ENCODE data around the gene NUP188. TPM values are rescaled to one million over a fixed set of nuclear protein-coding genes. Genes with fewer than 3 reads are reported as not detected.

NUP188 gene
- total and polyA plus RNA-seq, 2 of the 13 experiments (the other 11 are each of a cell fraction or from before 2014, with no cell fraction given), result 28.0 to 38.5 TPM

DNA sequence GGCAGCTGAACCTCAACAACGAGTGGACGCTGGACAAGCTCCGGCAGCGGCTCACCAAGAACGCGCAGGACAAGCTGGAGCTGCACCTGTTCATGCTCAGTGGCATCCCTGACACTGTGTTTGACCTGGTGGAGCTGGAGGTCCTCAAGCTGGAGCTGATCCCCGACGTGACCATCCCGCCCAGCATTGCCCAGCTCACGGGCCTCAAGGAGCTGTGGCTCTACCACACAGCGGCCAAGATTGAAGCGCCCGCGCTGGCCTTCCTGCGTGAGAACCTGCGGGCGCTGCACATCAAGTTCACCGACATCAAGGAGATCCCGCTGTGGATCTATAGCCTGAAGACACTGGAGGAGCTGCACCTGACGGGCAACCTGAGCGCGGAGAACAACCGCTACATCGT, 39.1 kb upstream of the NUP188 start (continued):
- TF ChIP-seq ZFP91 (CRISPR knock-in tag; IDR thresholded peaks at IDR 0.05; ENCODE audit: borderline replicate concordance) (no peak), NR3C1 (CRISPR knock-in tag; IDR thresholded peaks at IDR 0.05) (no peak), SATB2 (CRISPR knock-in tag; IDR thresholded peaks at IDR 0.05) (no peak)

GRCh38 chr9:128909859-128910258, 37.6 kb upstream of the NUP188 start:
- ATAC-seq (no peak), DNase-seq (ENCODE audit: low spot score) (no peak), FAIRE-seq (no peak)
- H3K9ac ChIP-seq (ENCODE audit: insufficient read depth, low read depth, low read length), result no peak overlapping the region
- no peaks in the 10 kb centered on the region for H3K27me3 ChIP-seq (ENCODE audit: control insufficient read depth in 1 of 2, insufficient read depth in 2 of 2, low read length in 2 of 2)
- H3K9me3 ChIP-seq (ENCODE audit: low read length), result no peaks in the 10 kb centered on the region
- TF ChIP-seq, protein P1, sequence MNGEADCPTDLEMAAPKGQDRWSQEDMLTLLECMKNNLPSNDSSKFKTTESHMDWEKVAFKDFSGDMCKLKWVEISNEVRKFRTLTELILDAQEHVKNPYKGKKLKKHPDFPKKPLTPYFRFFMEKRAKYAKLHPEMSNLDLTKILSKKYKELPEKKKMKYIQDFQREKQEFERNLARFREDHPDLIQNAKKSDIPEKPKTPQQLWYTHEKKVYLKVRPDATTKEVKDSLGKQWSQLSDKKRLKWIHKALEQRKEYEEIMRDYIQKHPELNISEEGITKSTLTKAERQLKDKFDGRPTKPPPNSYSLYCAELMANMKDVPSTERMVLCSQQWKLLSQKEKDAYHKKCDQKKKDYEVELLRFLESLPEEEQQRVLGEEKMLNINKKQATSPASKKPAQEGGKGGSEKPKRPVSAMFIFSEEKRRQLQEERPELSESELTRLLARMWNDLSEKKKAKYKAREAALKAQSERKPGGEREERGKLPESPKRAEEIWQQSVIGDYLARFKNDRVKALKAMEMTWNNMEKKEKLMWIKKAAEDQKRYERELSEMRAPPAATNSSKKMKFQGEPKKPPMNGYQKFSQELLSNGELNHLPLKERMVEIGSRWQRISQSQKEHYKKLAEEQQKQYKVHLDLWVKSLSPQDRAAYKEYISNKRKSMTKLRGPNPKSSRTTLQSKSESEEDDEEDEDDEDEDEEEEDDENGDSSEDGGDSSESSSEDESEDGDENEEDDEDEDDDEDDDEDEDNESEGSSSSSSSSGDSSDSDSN (CRISPR knock-in tag; IDR thresholded peaks at IDR 0.05), result no peak
- TF ChIP-seq KLF11 (CRISPR knock-in tag; IDR thresholded peaks at IDR 0.05) (no peak), DNMT3B (CRISPR knock-in tag; conservative IDR thresholded peaks at IDR 0.05) (no peak), MXD1 (CRISPR knock-in tag; IDR thresholded peaks at IDR 0.05) (no peak), SOX5 (CRISPR knock-in tag; IDR thresholded peaks at IDR 0.05; ENCODE audit: borderline replicate concordance) (no peak), ZNF160 (CRISPR knock-in tag; IDR thresholded peaks at IDR 0.05) (no peak), ZNF775 (CRISPR knock-in tag; IDR thresholded peaks at IDR 0.05; ENCODE audit: borderline replicate concordance) (no peak)
- TF ChIP-seq, protein P2, sequence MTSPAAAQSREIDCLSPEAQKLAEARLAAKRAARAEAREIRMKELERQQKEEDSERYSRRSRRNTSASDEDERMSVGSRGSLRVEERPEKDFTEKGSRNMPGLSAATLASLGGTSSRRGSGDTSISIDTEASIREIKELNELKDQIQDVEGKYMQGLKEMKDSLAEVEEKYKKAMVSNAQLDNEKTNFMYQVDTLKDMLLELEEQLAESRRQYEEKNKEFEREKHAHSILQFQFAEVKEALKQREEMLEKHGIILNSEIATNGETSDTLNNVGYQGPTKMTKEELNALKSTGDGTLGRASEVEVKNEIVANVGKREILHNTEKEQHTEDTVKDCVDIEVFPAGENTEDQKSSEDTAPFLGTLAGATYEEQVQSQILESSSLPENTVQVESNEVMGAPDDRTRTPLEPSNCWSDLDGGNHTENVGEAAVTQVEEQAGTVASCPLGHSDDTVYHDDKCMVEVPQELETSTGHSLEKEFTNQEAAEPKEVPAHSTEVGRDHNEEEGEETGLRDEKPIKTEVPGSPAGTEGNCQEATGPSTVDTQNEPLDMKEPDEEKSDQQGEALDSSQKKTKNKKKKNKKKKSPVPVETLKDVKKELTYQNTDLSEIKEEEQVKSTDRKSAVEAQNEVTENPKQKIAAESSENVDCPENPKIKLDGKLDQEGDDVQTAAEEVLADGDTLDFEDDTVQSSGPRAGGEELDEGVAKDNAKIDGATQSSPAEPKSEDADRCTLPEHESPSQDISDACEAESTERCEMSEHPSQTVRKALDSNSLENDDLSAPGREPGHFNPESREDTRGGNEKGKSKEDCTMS (CRISPR knock-in tag; conservative IDR thresholded peaks at IDR 0.05), result no peak
- TF ChIP-seq, protein P3, sequence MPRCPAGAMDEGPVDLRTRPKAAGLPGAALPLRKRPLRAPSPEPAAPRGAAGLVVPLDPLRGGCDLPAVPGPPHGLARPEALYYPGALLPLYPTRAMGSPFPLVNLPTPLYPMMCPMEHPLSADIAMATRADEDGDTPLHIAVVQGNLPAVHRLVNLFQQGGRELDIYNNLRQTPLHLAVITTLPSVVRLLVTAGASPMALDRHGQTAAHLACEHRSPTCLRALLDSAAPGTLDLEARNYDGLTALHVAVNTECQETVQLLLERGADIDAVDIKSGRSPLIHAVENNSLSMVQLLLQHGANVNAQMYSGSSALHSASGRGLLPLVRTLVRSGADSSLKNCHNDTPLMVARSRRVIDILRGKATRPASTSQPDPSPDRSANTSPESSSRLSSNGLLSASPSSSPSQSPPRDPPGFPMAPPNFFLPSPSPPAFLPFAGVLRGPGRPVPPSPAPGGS (CRISPR knock-in tag; IDR thresholded peaks at IDR 0.05), result no peak
- no peaks in the 10 kb centered on the region for H4K20me1 ChIP-seq (ENCODE audit: insufficient read depth, low read length)
- intact Hi-C loops (cut with micrococcal nuclease; ENCODE audit: unreplicated experiment), result no loop called here
- no peak overlapping the region for H2AFZ ChIP-seq (ENCODE audit: low read length)
- POLR2A ChIA-PET, result no interaction called here
- BruUV-seq (replicated peaks), result no TSS peak
- CTCF ChIA-PET (ENCODE audit: low intra/inter-chr PET ratio, low total read pairs), result no interaction called here
- WGBS (ENCODE audit: low lambda C conversion rate), result 98% methylated on average over 4 of the region's 4 CpGs
- peaks cover 29 to 51% of the 10 kb centered on the region in 2 experiments for H3K36me3 ChIP-seq (replicated peaks in 1 of 2; ENCODE audit: control insufficient read depth in 1 of 2, insufficient read depth in 2 of 2, low read length in 2 of 2)
- H3K4me3 ChIP-seq (replicated peaks in 1 of 3; ENCODE audit: insufficient read depth in 1 of 3, low read depth in 2 of 3, low read length in 3 of 3), result no peak overlapping the region
- H3K79me2 ChIP-seq (ENCODE audit: insufficient read depth, low read length), result peaks cover 9% of the 10 kb centered on the region
- H3K4me2 ChIP-seq (ENCODE audit: low read depth, low read length), result no peak overlapping the region
- in situ Hi-C loops (cut with HindIII; ENCODE audit: extremely low pct_ligation_motif_present, low pct_unique_long_range_greater_than_20kb), result no loop called here
- no peak overlapping the region for H3K27ac ChIP-seq (ENCODE audit: extremely low read length, insufficient read depth, low read length)
- H3K4me1 ChIP-seq (ENCODE audit: insufficient read depth, low read length), result peaks cover 68% of the 10 kb centered on the region

Data from HepG2 (cell line).